ENCODE measurements around the gene GPC5. TPM values are rescaled to one million over a fixed set of nuclear protein-coding genes. Genes with fewer than 3 reads are reported as not detected.
A peak's percentile ranks its signal among the peaks of the same experiment; 100 is the strongest.
"Not testable (repeated sequence)": the region's sequence is repeated elsewhere in the genome, so short reads cannot be mapped to it uniquely, and the experiment has no call there.

Gene GPC5
- total and polyA plus RNA-seq, 2 donors, result 0.06 to 5.0 TPM

- no peak for DNase-seq (ENCODE audit: extremely low spot score)
- no peaks in the 10 kb centered on the region for H3K4me1 ChIP-seq (ENCODE audit: insufficient read depth)
- no peak overlapping the region for H3K27ac ChIP-seq (ENCODE audit: low read depth)
- H3K4me3 ChIP-seq (ENCODE audit: low read depth, low read length), result no peak overlapping the region
- H3K36me3 ChIP-seq (ENCODE audit: insufficient read depth), result no peaks in the 10 kb centered on the region
- WGBS, result 68% methylated on average over 5 of the region's 5 CpGs
These were observed 834.5 kb downstream of the GPC5 start for GRCh38 chr13:92232871-92233270.

- H3K36me3 ChIP-seq (ENCODE audit: insufficient read depth), result no peaks in the 10 kb centered on the region
- no peak for DNase-seq (ENCODE audit: extremely low spot score)
- no peak overlapping the region for H3K4me3 ChIP-seq (ENCODE audit: low read depth, low read length)
- 43% methylated on average over 2 of the region's 2 CpGs for WGBS
- H3K4me1 ChIP-seq (ENCODE audit: insufficient read depth), result no peaks in the 10 kb centered on the region
- no peak overlapping the region for H3K27ac ChIP-seq (ENCODE audit: low read depth)
These were observed 853.3 kb downstream of the GPC5 start for GRCh38 chr13:92251671-92252210.

- no peak overlapping the region for H3K27ac ChIP-seq (ENCODE audit: low read depth)
- H3K4me1 ChIP-seq (ENCODE audit: insufficient read depth), result no peaks in the 10 kb centered on the region
- H3K4me3 ChIP-seq (ENCODE audit: low read depth, low read length), result no peak overlapping the region
- peak; percentile 21 for DNase-seq (ENCODE audit: extremely low spot score)
- H3K36me3 ChIP-seq (ENCODE audit: insufficient read depth), result no peaks in the 10 kb centered on the region
These were observed 857.1 kb downstream of the GPC5 start for GRCh38 chr13:92255526-92255925.

- Histone ChIP-seq H3K36me3 (ENCODE audit: insufficient read depth) (no peaks in the 10 kb centered on the region), H3K27ac (ENCODE audit: low read depth) (no peak overlapping the region), H3K4me3 (ENCODE audit: low read depth, low read length) (no peak overlapping the region), H3K4me1 (ENCODE audit: insufficient read depth) (no peaks in the 10 kb centered on the region)
- WGBS, result 72% methylated on average over 4 of the region's 4 CpGs
- DNase-seq (ENCODE audit: extremely low spot score), result no peak
These were observed 857.8 kb downstream of the GPC5 start for GRCh38 chr13:92256211-92256610.

GRCh38 chr13:92259046-92259445 lies 860.6 kb downstream of the GPC5 start:
- Histone ChIP-seq H3K4me1 (ENCODE audit: insufficient read depth) (no peaks in the 10 kb centered on the region), H3K27ac (ENCODE audit: low read depth) (no peak overlapping the region), H3K4me3 (ENCODE audit: low read depth, low read length) (no peak overlapping the region), H3K36me3 (ENCODE audit: insufficient read depth) (no peaks in the 10 kb centered on the region)
- WGBS, result 57% methylated on average over 1 of the region's 1 CpG
- DNase-seq (ENCODE audit: extremely low spot score), result no peak

- no peak for DNase-seq (ENCODE audit: extremely low spot score)
- H3K4me1 ChIP-seq (ENCODE audit: insufficient read depth), result no peaks in the 10 kb centered on the region
- 88% methylated on average over 1 of the region's 1 CpG for WGBS
- no peaks in the 10 kb centered on the region for H3K36me3 ChIP-seq (ENCODE audit: insufficient read depth)
- no peak overlapping the region for H3K4me3 ChIP-seq (ENCODE audit: low read depth, low read length)
- no peak overlapping the region for H3K27ac ChIP-seq (ENCODE audit: low read depth)
These were observed 861.1 kb downstream of the GPC5 start for GRCh38 chr13:92259523-92259922.

GRCh38 chr13:92260363-92260762 lies 861.9 kb downstream of the GPC5 start:
- Histone ChIP-seq H3K36me3 (ENCODE audit: insufficient read depth) (no peaks in the 10 kb centered on the region), H3K27ac (ENCODE audit: low read depth) (no peak overlapping the region)
- WGBS, result 60% methylated on average over 6 of the region's 6 CpGs

GRCh38 chr13:92262100-92262788 lies 863.8 kb downstream of the GPC5 start:
- Histone ChIP-seq H3K4me1 (ENCODE audit: insufficient read depth) (no peaks in the 10 kb centered on the region), H3K4me3 (ENCODE audit: low read depth, low read length) (no peak overlapping the region), H3K27ac (ENCODE audit: low read depth) (no peak overlapping the region), H3K36me3 (ENCODE audit: insufficient read depth) (no peaks in the 10 kb centered on the region)
- WGBS, result 67% methylated on average over 3 of the region's 3 CpGs
- DNase-seq (ENCODE audit: extremely low spot score), result no peak

More at GRCh38 chr13:92260363-92260762, 861.9 kb downstream of the GPC5 start:
- Histone ChIP-seq H3K4me1 (ENCODE audit: insufficient read depth) (no peaks in the 10 kb centered on the region), H3K4me3 (ENCODE audit: low read depth, low read length) (no peak overlapping the region)
- DNase-seq (ENCODE audit: extremely low spot score), result no peak

GRCh38 chr13:92265408-92265807 lies 867.0 kb downstream of the GPC5 start:
- no peak overlapping the region for H3K27ac ChIP-seq (ENCODE audit: low read depth)
- H3K4me1 ChIP-seq (ENCODE audit: insufficient read depth), result no peaks in the 10 kb centered on the region
- H3K4me3 ChIP-seq (ENCODE audit: low read depth, low read length), result no peak overlapping the region
- no peaks in the 10 kb centered on the region for H3K36me3 ChIP-seq (ENCODE audit: insufficient read depth)
- 97% methylated on average over 1 of the region's 1 CpG for WGBS
- no peak for DNase-seq (ENCODE audit: extremely low spot score)

GRCh38 chr13:92270990-92271389 lies 872.6 kb downstream of the GPC5 start:
- Histone ChIP-seq H3K4me3 (ENCODE audit: low read depth, low read length) (no peak overlapping the region), H3K27ac (ENCODE audit: low read depth) (no peak overlapping the region), H3K4me1 (ENCODE audit: insufficient read depth) (no peaks in the 10 kb centered on the region), H3K36me3 (ENCODE audit: insufficient read depth) (no peaks in the 10 kb centered on the region)
- WGBS, result 68% methylated on average over 1 of the region's 1 CpG
- DNase-seq (ENCODE audit: extremely low spot score), result no peak

GRCh38 chr13:92272177-92272576 lies 873.8 kb downstream of the GPC5 start:
- Histone ChIP-seq H3K27ac (ENCODE audit: low read depth) (no peak overlapping the region), H3K4me3 (ENCODE audit: low read depth, low read length) (no peak overlapping the region), H3K4me1 (ENCODE audit: insufficient read depth) (no peaks in the 10 kb centered on the region), H3K36me3 (ENCODE audit: insufficient read depth) (no peaks in the 10 kb centered on the region)
- no peak for DNase-seq (ENCODE audit: extremely low spot score)
- 99% methylated on average over 1 of the region's 1 CpG for WGBS

GRCh38 chr13:92280986-92281385 lies 882.6 kb downstream of the GPC5 start:
- H3K36me3 ChIP-seq (ENCODE audit: insufficient read depth); DNase-seq (ENCODE audit: extremely low spot score); H3K4me3 ChIP-seq (ENCODE audit: low read depth, low read length); H3K27ac ChIP-seq (ENCODE audit: low read depth); H3K4me1 ChIP-seq (ENCODE audit: insufficient read depth): not testable (repeated sequence)
- 87% methylated on average over 8 of the region's 8 CpGs for WGBS

GRCh38 chr13:92290718-92291307 lies 892.4 kb downstream of the GPC5 start:
- H3K4me1 ChIP-seq (ENCODE audit: insufficient read depth); H3K27ac ChIP-seq (ENCODE audit: low read depth); H3K4me3 ChIP-seq (ENCODE audit: low read depth, low read length); H3K36me3 ChIP-seq (ENCODE audit: insufficient read depth); DNase-seq (ENCODE audit: extremely low spot score): not testable (repeated sequence)
- 97% methylated on average over 29 of the region's 29 CpGs for WGBS

- H3K4me1 ChIP-seq (ENCODE audit: insufficient read depth); H3K4me3 ChIP-seq (ENCODE audit: low read depth, low read length); DNase-seq (ENCODE audit: extremely low spot score); H3K27ac ChIP-seq (ENCODE audit: low read depth); H3K36me3 ChIP-seq (ENCODE audit: insufficient read depth): not testable (repeated sequence)
- 88% methylated on average over 5 of the region's 5 CpGs for WGBS
These were observed 896.1 kb downstream of the GPC5 start for GRCh38 chr13:92294533-92294932.
